Transverse colon (tissue), 4 donors: ENCODE measurements around the gene HBEGF.

Experiments used
- CTCF ChIP-seq, 5 experiments: fragments of 200-600 bp in 3 of 5; fragments of 450-650 bp in 2 of 5; sonication (generic) in 3 of 5; IDR thresholded peaks; 1 replicate in 2 of 5; 2 replicates in 3 of 5; pipeline ENCODE4 v1.5.1; 2016 to 2017; ENCODE audit warnings: antibody characterized with exemption in 5 of 5, inconsistent platforms in 3 of 5, mild to moderate bottlenecking in 2 of 5, moderate library complexity in 1 of 5
- EP300 ChIP-seq: sonication (generic); formaldehyde crosslinking; IDR thresholded peaks from one replicate; pipeline ENCODE4 v1.6.1; 2017; ENCODE audit warnings: antibody characterized with exemption, low read depth
- POLR2A ChIP-seq: fragments of 450-650 bp; IDR thresholded peaks from one replicate; pipeline ENCODE4 v1.6.1; 2016; ENCODE audit warnings: antibody characterized with exemption, mild to moderate bottlenecking, moderate library complexity
- POLR2AphosphoS5 ChIP-seq, 3 donors: sonication (generic); formaldehyde crosslinking; IDR thresholded peaks; one replicate each; pipeline ENCODE4 v1.6.1; 2016; ENCODE audit warnings: antibody characterized with exemption in 3 of 3

- TF ChIP-seq POLR2A (no peak), POLR2AphosphoS5 (IDR thresholded peaks at IDR 0.05) (no peak), CTCF (IDR thresholded peaks at IDR 0.05) (no peak), EP300 (no peak)
Measured at GRCh38 chr5:140381972-140382371, 35.6 kb upstream of the HBEGF start.
